Measurements from ENCODE around the gene NOL6. TPM values are rescaled to one million over a fixed set of nuclear protein-coding genes. Genes with fewer than 3 reads are reported as not detected.

The NOL6 gene
- total and polyA plus RNA-seq, 2 of the 8 experiments (the other 6 are each of a cell fraction or from before 2014, with no cell fraction given): 44.0 to 55.0 TPM

- TF ChIP-seq, protein P1, sequence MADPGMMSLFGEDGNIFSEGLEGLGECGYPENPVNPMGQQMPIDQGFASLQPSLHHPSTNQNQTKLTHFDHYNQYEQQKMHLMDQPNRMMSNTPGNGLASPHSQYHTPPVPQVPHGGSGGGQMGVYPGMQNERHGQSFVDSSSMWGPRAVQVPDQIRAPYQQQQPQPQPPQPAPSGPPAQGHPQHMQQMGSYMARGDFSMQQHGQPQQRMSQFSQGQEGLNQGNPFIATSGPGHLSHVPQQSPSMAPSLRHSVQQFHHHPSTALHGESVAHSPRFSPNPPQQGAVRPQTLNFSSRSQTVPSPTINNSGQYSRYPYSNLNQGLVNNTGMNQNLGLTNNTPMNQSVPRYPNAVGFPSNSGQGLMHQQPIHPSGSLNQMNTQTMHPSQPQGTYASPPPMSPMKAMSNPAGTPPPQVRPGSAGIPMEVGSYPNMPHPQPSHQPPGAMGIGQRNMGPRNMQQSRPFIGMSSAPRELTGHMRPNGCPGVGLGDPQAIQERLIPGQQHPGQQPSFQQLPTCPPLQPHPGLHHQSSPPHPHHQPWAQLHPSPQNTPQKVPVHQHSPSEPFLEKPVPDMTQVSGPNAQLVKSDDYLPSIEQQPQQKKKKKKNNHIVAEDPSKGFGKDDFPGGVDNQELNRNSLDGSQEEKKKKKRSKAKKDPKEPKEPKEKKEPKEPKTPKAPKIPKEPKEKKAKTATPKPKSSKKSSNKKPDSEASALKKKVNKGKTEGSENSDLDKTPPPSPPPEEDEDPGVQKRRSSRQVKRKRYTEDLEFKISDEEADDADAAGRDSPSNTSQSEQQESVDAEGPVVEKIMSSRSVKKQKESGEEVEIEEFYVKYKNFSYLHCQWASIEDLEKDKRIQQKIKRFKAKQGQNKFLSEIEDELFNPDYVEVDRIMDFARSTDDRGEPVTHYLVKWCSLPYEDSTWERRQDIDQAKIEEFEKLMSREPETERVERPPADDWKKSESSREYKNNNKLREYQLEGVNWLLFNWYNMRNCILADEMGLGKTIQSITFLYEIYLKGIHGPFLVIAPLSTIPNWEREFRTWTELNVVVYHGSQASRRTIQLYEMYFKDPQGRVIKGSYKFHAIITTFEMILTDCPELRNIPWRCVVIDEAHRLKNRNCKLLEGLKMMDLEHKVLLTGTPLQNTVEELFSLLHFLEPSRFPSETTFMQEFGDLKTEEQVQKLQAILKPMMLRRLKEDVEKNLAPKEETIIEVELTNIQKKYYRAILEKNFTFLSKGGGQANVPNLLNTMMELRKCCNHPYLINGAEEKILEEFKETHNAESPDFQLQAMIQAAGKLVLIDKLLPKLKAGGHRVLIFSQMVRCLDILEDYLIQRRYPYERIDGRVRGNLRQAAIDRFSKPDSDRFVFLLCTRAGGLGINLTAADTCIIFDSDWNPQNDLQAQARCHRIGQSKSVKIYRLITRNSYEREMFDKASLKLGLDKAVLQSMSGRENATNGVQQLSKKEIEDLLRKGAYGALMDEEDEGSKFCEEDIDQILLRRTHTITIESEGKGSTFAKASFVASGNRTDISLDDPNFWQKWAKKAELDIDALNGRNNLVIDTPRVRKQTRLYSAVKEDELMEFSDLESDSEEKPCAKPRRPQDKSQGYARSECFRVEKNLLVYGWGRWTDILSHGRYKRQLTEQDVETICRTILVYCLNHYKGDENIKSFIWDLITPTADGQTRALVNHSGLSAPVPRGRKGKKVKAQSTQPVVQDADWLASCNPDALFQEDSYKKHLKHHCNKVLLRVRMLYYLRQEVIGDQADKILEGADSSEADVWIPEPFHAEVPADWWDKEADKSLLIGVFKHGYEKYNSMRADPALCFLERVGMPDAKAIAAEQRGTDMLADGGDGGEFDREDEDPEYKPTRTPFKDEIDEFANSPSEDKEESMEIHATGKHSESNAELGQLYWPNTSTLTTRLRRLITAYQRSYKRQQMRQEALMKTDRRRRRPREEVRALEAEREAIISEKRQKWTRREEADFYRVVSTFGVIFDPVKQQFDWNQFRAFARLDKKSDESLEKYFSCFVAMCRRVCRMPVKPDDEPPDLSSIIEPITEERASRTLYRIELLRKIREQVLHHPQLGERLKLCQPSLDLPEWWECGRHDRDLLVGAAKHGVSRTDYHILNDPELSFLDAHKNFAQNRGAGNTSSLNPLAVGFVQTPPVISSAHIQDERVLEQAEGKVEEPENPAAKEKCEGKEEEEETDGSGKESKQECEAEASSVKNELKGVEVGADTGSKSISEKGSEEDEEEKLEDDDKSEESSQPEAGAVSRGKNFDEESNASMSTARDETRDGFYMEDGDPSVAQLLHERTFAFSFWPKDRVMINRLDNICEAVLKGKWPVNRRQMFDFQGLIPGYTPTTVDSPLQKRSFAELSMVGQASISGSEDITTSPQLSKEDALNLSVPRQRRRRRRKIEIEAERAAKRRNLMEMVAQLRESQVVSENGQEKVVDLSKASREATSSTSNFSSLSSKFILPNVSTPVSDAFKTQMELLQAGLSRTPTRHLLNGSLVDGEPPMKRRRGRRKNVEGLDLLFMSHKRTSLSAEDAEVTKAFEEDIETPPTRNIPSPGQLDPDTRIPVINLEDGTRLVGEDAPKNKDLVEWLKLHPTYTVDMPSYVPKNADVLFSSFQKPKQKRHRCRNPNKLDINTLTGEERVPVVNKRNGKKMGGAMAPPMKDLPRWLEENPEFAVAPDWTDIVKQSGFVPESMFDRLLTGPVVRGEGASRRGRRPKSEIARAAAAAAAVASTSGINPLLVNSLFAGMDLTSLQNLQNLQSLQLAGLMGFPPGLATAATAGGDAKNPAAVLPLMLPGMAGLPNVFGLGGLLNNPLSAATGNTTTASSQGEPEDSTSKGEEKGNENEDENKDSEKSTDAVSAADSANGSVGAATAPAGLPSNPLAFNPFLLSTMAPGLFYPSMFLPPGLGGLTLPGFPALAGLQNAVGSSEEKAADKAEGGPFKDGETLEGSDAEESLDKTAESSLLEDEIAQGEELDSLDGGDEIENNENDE (IDR thresholded peaks at IDR 0.05; ENCODE audit: insufficient replicate concordance, low read length): no peak
- TF ChIP-seq CEBPB (IDR thresholded peaks at IDR 0.05; ENCODE audit: low read depth, low read length): no peak
- no peak for TF ChIP-seq POU5F1 (IDR thresholded peaks at IDR 0.05; ENCODE audit: low read depth, low read length)
- no peak for TF ChIP-seq CREB1 (IDR thresholded peaks at IDR 0.05)
- TF ChIP-seq HDAC2 (IDR thresholded peaks at IDR 0.05; ENCODE audit: borderline replicate concordance in 1 of 2, low read depth in 2 of 2, low read length in 2 of 2): no peak
- no peak for TF ChIP-seq CBX5 (IDR thresholded peaks at IDR 0.05; ENCODE audit: low read depth, low read length)
- TF ChIP-seq TAF7 (optimal IDR thresholded peaks at IDR 0.05; ENCODE audit: borderline replicate concordance, low read depth, low read length): no peak
- TF ChIP-seq ATF3 (IDR thresholded peaks at IDR 0.05; ENCODE audit: insufficient read depth, low read depth, low read length): no peak
- no peak for TF ChIP-seq CBX8 (IDR thresholded peaks at IDR 0.05; ENCODE audit: borderline replicate concordance, low read depth, low read length)
- TF ChIP-seq, protein P2, sequence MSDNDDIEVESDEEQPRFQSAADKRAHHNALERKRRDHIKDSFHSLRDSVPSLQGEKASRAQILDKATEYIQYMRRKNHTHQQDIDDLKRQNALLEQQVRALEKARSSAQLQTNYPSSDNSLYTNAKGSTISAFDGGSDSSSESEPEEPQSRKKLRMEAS (IDR thresholded peaks at IDR 0.05): no peak
- TF ChIP-seq NANOG (IDR thresholded peaks at IDR 0.05; ENCODE audit: insufficient read depth, low read depth, low read length, poor library complexity, severe bottlenecking): no peak
These were observed 8.6 kb downstream of the NOL6 start (continued) for GRCh38 chr9:33465096-33465495.
